Neuronal stem cell (in vitro differentiated cells): ENCODE results near the gene GPC5.

Experiments used
- DNase-seq: peaks from one replicate; pipeline ENCODE4 v3.0.0-alpha.2; 2013; ENCODE audit warnings: low spot score
- H2AFZ ChIP-seq: one replicate; pipeline ENCODE4 v1.6.1; 2013; ENCODE audit warnings: mild to moderate bottlenecking, low read length, inconsistent platforms
- H2AK5ac ChIP-seq: 2 replicates; pipeline ENCODE4 v1.6.1; 2013; ENCODE audit warnings: low read depth, mild to moderate bottlenecking, inconsistent platforms, low read length, moderate library complexity, mixed read lengths
- H2BK120ac ChIP-seq: 2 replicates; pipeline ENCODE4 v1.6.1; 2013; ENCODE audit warnings: low read depth, mild to moderate bottlenecking, inconsistent platforms, low read length, moderate library complexity, mixed read lengths
- H2BK12ac ChIP-seq: one replicate; pipeline ENCODE4 v1.6.1; 2013; ENCODE audit warnings: low read length, inconsistent platforms
- H2BK15ac ChIP-seq: 2 replicates; pipeline ENCODE4 v1.6.1; 2013; ENCODE audit warnings: mild to moderate bottlenecking, low read length, inconsistent platforms, mixed read lengths
- H2BK5ac ChIP-seq: one replicate; pipeline ENCODE4 v1.6.1; 2013; ENCODE audit warnings: inconsistent platforms, mild to moderate bottlenecking, low read length, moderate library complexity
- H3K14ac ChIP-seq: one replicate; pipeline ENCODE4 v1.6.1; 2013; ENCODE audit warnings: low read length, inconsistent platforms
- H3K18ac ChIP-seq: 2 replicates; pipeline ENCODE4 v1.6.1; 2013; ENCODE audit warnings: low read length, inconsistent platforms
- H3K23ac ChIP-seq: 2 replicates; pipeline ENCODE4 v1.6.1; 2013; ENCODE audit warnings: low read depth, mild to moderate bottlenecking, mixed read lengths, low read length, inconsistent platforms; ENCODE audit not compliant: poor library complexity
- H3K27ac ChIP-seq: replicated peaks from 3 replicates; pipeline ENCODE4 v1.5.1; 2013; ENCODE audit warnings: low read length, inconsistent platforms
- H3K27me3 ChIP-seq, 3 experiments: 2 replicates each; pipeline ENCODE4 v1.6.1; 2013; ENCODE audit warnings: low read length in 3 of 3, mild to moderate bottlenecking in 2 of 3, inconsistent platforms in 1 of 3, low read depth in 1 of 3, mixed read lengths in 1 of 3, moderate library complexity in 1 of 3; ENCODE audit not compliant: control insufficient read depth in 3 of 3, insufficient read depth in 3 of 3
- H3K36me3 ChIP-seq, 2 donors: replicated peaks in 1 of 2; 2 replicates each; pipeline ENCODE4 v1.6.1; 2013; ENCODE audit warnings: low read length in 2 of 2; ENCODE audit not compliant: control insufficient read depth in 2 of 2, insufficient read depth in 2 of 2
- H3K4ac ChIP-seq: 2 replicates; pipeline ENCODE4 v1.6.1; 2013; ENCODE audit warnings: inconsistent platforms, mild to moderate bottlenecking, low read length, moderate library complexity
- H3K4me1 ChIP-seq, 2 donors: 1 replicate in 1 of 2; 2 replicates in 1 of 2; pipeline ENCODE4 v1.6.1; 2013; ENCODE audit warnings: low read length in 2 of 2, low read depth in 1 of 2; ENCODE audit not compliant: control insufficient read depth in 2 of 2, insufficient read depth in 1 of 2
- H3K4me2 ChIP-seq: one replicate; pipeline ENCODE4 v1.6.1; 2013; ENCODE audit warnings: mild to moderate bottlenecking, low read length, inconsistent platforms; ENCODE audit not compliant: insufficient read depth, poor library complexity, severe bottlenecking
- H3K4me3 ChIP-seq, 2 donors: 2 replicates each; pipeline ENCODE4 v1.5.1; 2013; ENCODE audit warnings: low read length in 2 of 2, mild to moderate bottlenecking in 2 of 2, inconsistent platforms in 1 of 2, moderate library complexity in 1 of 2
- H3K79me1 ChIP-seq: one replicate; pipeline ENCODE4 v1.6.1; 2013; ENCODE audit warnings: low read depth, mild to moderate bottlenecking, inconsistent platforms, low read length, moderate library complexity
- H3K9ac ChIP-seq: one replicate; pipeline ENCODE4 v1.6.1; 2013; ENCODE audit warnings: mild to moderate bottlenecking, low read depth, low read length, inconsistent platforms; ENCODE audit not compliant: poor library complexity
- H3K9me3 ChIP-seq, 2 donors: replicated peaks in 1 of 2; 2 replicates each; pipeline versions ENCODE3 to v1.6.1; 2013; ENCODE audit warnings: low read length in 2 of 2, mild to moderate bottlenecking in 2 of 2, inconsistent platforms in 1 of 2, low read depth in 1 of 2, mixed read lengths in 1 of 2, moderate library complexity in 1 of 2; ENCODE audit not compliant: control insufficient read depth in 2 of 2, insufficient read depth in 1 of 2
- H4K8ac ChIP-seq: one replicate; pipeline ENCODE4 v1.6.1; 2013; ENCODE audit warnings: low read depth, mild to moderate bottlenecking, inconsistent platforms, low read length, moderate library complexity
- H4K91ac ChIP-seq: one replicate; pipeline ENCODE4 v1.6.1; 2013; ENCODE audit warnings: low read length, low read depth, mild to moderate bottlenecking, inconsistent platforms; ENCODE audit not compliant: poor library complexity
- WGBS, 2 donors: extraction: QIAGEN DNeasy Blood & Tissue Kit; methylation state at CpG; one replicate each; pipeline ENCODE4 v1.1.7; 2013; ENCODE audit warnings: missing lambda C conversion rate in 2 of 2, mixed read lengths in 1 of 2; ENCODE audit not compliant: insufficient read length in 2 of 2, insufficient replicate concordance in 1 of 2; ENCODE audit errors: extremely low coverage in 2 of 2; 5-methylcytosine and 5-hydroxymethylcytosine counted together

Gene GPC5

GRCh38 chr13:92012787-92013186 lies 614.4 kb downstream of the GPC5 start:
- no peaks in the 10 kb centered on the region for H3K79me1 ChIP-seq
- H2AK5ac ChIP-seq: no peak overlapping the region
- no peak overlapping the region for H2BK5ac ChIP-seq
- H3K27ac ChIP-seq: no peak overlapping the region
- no peak overlapping the region for H2BK15ac ChIP-seq
- H3K4me1 ChIP-seq: peaks cover 0 to 2% of the 10 kb centered on the region in 2 donors
- no peak overlapping the region for H4K8ac ChIP-seq
- no peak overlapping the region for H3K23ac ChIP-seq
- H2AFZ ChIP-seq: no peak overlapping the region
- H3K14ac ChIP-seq: peak overlapping the region; percentile 9
- no peak overlapping the region for H2BK12ac ChIP-seq
- no peak overlapping the region for H3K4ac ChIP-seq
- peak overlapping the region; percentile 61 for H3K9ac ChIP-seq
- H3K36me3 ChIP-seq: no peaks in the 10 kb centered on the region
- WGBS, 2 donors: no CpG with 5 or more reads among the region's 3 CpGs
- no peak overlapping the region for H3K18ac ChIP-seq
- H3K9me3 ChIP-seq: peaks cover 0 to 6% of the 10 kb centered on the region in 2 donors
- no peak overlapping the region for H3K4me2 ChIP-seq
- H2BK120ac ChIP-seq: no peak overlapping the region
- H3K27me3 ChIP-seq: no peaks in the 10 kb centered on the region
- H4K91ac ChIP-seq: no peak overlapping the region
- H3K4me3 ChIP-seq: no peak overlapping the region
- no peak for DNase-seq

GRCh38 chr13:92017737-92018136 lies 619.3 kb downstream of the GPC5 start:
- no peak for DNase-seq
- Histone ChIP-seq H3K9ac (peak overlapping the region; percentile 0), H3K4me2 (no peak overlapping the region), H4K8ac (no peak overlapping the region), H3K27ac (peak overlapping the region; percentile 15), H3K27me3 (no peaks in the 10 kb centered on the region), H3K23ac (no peak overlapping the region), H3K4ac (no peak overlapping the region), H3K14ac (no peak overlapping the region), H3K4me1 (peaks cover 0 to 2% of the 10 kb centered on the region in 2 donors), H3K4me3 (peak overlapping the region in 1 of 2 donors; percentile 3), H2BK12ac (no peak overlapping the region), H2AFZ (no peak overlapping the region), H2BK15ac (no peak overlapping the region), H2BK120ac (no peak overlapping the region), H3K36me3 (no peaks in the 10 kb centered on the region), H3K9me3 (peaks cover 0 to 6% of the 10 kb centered on the region in 2 donors), H2AK5ac (no peak overlapping the region), H3K79me1 (no peaks in the 10 kb centered on the region), H4K91ac (no peak overlapping the region), H2BK5ac (no peak overlapping the region), H3K18ac (no peak overlapping the region)
- WGBS, 2 donors: no CpG with 5 or more reads among the region's 13 CpGs

- Histone ChIP-seq H2BK12ac (no peak overlapping the region), H3K4me2 (no peak overlapping the region), H3K4ac (no peak overlapping the region), H4K8ac (no peak overlapping the region), H3K4me3 (no peak overlapping the region), H4K91ac (no peak overlapping the region), H2AFZ (no peak overlapping the region), H3K23ac (no peak overlapping the region), H2BK120ac (no peak overlapping the region), H2BK5ac (no peak overlapping the region), H3K14ac (no peak overlapping the region), H3K79me1 (no peaks in the 10 kb centered on the region), H3K27me3 (no peaks in the 10 kb centered on the region), H3K36me3 (no peaks in the 10 kb centered on the region), H3K4me1 (no peaks in the 10 kb centered on the region), H2BK15ac (no peak overlapping the region), H3K9me3 (no peaks in the 10 kb centered on the region), H3K9ac (no peak overlapping the region), H3K27ac (no peak overlapping the region), H3K18ac (no peak overlapping the region), H2AK5ac (no peak overlapping the region)
- DNase-seq: no peak
Observed at GRCh38 chr13:92028695-92029094, 630.3 kb downstream of the GPC5 start.

- no peak overlapping the region for H2BK15ac ChIP-seq
- no peaks in the 10 kb centered on the region for H3K27me3 ChIP-seq
- no peak overlapping the region for H4K91ac ChIP-seq
- H4K8ac ChIP-seq: no peak overlapping the region
- no peak overlapping the region for H2AK5ac ChIP-seq
- no peak overlapping the region for H2BK5ac ChIP-seq
- H3K4me2 ChIP-seq: no peak overlapping the region
- H3K23ac ChIP-seq: no peak overlapping the region
- no peaks in the 10 kb centered on the region for H3K4me1 ChIP-seq
- H3K27ac ChIP-seq: no peak overlapping the region
- no peak overlapping the region for H3K4me3 ChIP-seq
- no peak overlapping the region for H3K9ac ChIP-seq
- H3K18ac ChIP-seq: no peak overlapping the region
- H2AFZ ChIP-seq: no peak overlapping the region
- no peak overlapping the region for H2BK12ac ChIP-seq
- H3K79me1 ChIP-seq: no peaks in the 10 kb centered on the region
- H3K9me3 ChIP-seq: no peaks in the 10 kb centered on the region
- no peak for DNase-seq
- H2BK120ac ChIP-seq: no peak overlapping the region
- H3K36me3 ChIP-seq: no peaks in the 10 kb centered on the region
- no CpG with 5 or more reads among the region's 4 CpGs for WGBS, 2 donors
- H3K14ac ChIP-seq: no peak overlapping the region
- no peak overlapping the region for H3K4ac ChIP-seq
Observed at GRCh38 chr13:92029641-92030040, 631.2 kb downstream of the GPC5 start.
